AG10803 (cell line): ENCODE data around the gene MYOM1.

Experiments used
- DNase-seq: peaks from one replicate; pipeline ENCODE4 v3.0.0; 2010; ENCODE audit warnings: low read depth
- H3K4me3 ChIP-seq: 2 replicates; pipeline ENCODE4 v1.5.1; 2011; ENCODE audit warnings: mild to moderate bottlenecking, low read length, control low read depth
- TF ChIP-seq, protein P1 (sequence below): conservative IDR thresholded peaks from 2 replicates; pipeline ENCODE4 v1.5.1; 2011; ENCODE audit warnings: mild to moderate bottlenecking, low read length, control low read depth, inconsistent platforms

Gene MYOM1

DNA sequence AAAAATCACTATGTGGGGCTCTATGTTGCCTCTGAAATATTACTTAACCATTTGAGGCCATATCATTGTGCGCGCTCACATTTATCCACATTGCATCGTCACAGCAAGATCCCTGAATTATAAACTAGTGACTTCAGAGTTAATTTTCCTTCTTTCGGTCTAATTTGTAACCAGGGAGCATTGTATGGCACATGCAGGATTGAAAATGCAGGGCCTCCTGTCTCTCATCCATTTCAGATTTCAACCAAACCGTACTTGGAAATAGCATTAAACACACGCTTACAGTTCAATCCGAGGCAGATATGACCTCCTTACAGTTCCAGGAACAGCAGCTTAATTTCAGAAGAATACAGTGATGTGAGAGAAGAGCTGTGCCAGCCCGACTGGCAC is 532 bp downstream of the MYOM1 start:
- TF ChIP-seq, protein P1, sequence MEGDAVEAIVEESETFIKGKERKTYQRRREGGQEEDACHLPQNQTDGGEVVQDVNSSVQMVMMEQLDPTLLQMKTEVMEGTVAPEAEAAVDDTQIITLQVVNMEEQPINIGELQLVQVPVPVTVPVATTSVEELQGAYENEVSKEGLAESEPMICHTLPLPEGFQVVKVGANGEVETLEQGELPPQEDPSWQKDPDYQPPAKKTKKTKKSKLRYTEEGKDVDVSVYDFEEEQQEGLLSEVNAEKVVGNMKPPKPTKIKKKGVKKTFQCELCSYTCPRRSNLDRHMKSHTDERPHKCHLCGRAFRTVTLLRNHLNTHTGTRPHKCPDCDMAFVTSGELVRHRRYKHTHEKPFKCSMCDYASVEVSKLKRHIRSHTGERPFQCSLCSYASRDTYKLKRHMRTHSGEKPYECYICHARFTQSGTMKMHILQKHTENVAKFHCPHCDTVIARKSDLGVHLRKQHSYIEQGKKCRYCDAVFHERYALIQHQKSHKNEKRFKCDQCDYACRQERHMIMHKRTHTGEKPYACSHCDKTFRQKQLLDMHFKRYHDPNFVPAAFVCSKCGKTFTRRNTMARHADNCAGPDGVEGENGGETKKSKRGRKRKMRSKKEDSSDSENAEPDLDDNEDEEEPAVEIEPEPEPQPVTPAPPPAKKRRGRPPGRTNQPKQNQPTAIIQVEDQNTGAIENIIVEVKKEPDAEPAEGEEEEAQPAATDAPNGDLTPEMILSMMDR: no peak
- no peak for DNase-seq
- H3K4me3 ChIP-seq: no peak overlapping the region

DNA sequence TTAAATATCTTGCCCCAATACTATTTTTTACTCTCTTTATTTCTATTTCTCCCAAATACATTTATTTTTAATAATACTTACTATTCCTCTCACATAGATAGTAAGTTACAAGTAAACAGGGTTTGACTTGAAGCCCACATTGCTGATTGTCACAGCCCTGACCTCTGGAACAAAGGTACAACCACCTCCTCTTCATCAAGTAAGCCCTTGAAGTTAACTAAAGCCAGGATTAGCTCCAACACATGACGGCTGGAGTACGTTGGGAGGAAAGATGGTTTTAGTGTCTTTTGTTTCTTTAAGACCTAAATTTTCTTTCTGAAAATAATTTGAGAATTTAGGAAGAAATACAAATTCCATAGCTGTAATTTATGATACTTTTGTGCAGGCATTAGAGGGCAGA is 949 bp downstream of the MYOM1 start:
- H3K4me3 ChIP-seq: no peak overlapping the region
- DNase-seq: no peak
- TF ChIP-seq, protein P1: no peak

- TF ChIP-seq, protein P1: no peak
- DNase-seq: no peak
- no peak overlapping the region for H3K4me3 ChIP-seq
Observed at GRCh38 chr18:3217948-3218647, 1.7 kb downstream of the MYOM1 start.

GRCh38 chr18:3216987-3217386 is 2.8 kb downstream of the MYOM1 start:
- no peak for DNase-seq
- H3K4me3 ChIP-seq: no peak overlapping the region
- TF ChIP-seq, protein P1: no peak

DNA sequence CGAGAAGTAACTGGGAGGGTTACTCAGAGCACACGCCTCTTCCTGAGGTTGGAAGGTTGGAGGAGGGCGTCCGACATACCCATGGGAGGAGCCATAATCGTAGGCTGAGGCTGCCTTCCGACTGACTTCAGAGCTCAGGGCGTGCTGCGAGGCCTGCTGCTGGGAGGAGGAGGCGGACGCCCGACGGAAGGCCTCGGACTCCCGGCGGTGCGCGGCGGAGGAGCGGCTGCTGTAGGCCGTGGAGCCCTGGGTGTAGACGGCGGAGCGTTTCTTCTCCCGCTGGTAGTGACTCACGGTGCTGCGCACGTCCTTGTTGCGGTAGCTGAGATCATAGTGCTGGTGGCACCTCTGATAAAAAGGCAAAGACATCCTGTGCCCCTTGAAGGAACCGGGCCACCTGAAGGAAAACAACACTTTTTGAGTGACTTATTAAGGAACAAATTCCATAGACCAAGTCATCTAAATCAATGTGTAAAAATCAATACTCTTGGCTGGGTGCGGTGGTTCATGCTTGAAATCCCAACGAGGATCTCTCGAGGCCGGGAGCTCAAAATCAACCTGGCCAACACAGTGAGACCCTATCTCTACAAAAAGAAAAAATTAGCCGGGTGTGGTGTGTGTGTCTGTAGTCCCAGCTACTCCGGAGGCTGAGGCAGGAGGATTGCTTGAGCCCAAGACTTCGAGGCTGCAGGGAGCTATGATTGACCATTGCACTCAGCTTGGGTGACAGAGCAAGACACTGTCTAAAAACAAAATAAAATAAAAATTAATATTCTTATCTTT is 4.7 kb downstream of the MYOM1 start:
- TF ChIP-seq, protein P1: no peak
- H3K4me3 ChIP-seq: no peak overlapping the region
- no peak for DNase-seq

- DNase-seq: no peak
- TF ChIP-seq, protein P1: no peak
- H3K4me3 ChIP-seq: no peak overlapping the region
Observed at GRCh38 chr18:3213300-3214059, 6.3 kb downstream of the MYOM1 start.
